ENCODE measurements around the gene C10orf53.

The C10orf53 gene

GRCh38 chr10:49745756-49746155 is 66.3 kb downstream of the C10orf53 start:
- Histone ChIP-seq H3K4me1 (ENCODE audit: control insufficient read depth, insufficient read depth, low read length) (no peaks in the 10 kb centered on the region), H3K27me3 (ENCODE audit: control insufficient read depth, insufficient read depth, low read length) (no peaks in the 10 kb centered on the region), H3K9me3 (ENCODE audit: control insufficient read depth, low read length) (no peaks in the 10 kb centered on the region), H3K9ac (ENCODE audit: low read length) (no peak overlapping the region), H3K36me3 (ENCODE audit: control insufficient read depth, insufficient read depth, low read length) (no peaks in the 10 kb centered on the region), H3K4me3 (ENCODE audit: low read length) (no peak overlapping the region)

DNA sequence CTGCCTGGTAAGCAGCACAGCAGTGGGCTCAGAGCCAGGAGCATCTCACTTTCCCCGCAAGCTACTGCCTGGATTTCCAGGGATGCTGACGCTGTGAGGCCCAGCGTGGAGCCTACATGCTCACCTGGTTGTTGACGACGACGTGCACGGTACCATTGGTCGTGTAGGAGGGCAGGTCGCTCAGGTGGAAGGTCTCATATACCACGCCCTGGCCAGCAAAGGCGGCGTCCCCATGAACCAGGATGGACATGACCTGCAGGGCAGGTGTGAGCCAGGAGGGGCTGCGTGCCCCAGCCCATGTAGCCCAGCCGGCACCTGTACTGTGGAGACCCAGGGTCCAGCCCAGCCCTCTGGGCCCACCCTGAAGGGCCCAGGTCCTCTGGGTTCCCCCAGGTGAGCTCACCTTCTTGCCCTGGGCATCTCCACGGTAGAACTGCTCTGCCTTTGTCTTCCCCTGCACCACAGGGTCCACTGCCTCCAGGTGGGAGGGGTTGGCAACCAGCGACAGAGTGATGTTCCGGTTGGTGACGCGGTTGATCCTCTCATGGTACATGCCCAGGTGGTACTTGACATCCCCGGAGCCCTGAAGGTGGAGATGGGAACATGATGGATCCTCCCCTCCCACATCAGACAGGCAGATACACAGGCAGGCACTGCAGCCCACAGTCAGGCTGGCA is 67.3 kb downstream of the C10orf53 start:
- no peaks in the 10 kb centered on the region for H3K9me3 ChIP-seq (ENCODE audit: control insufficient read depth, low read length)
- H3K27me3 ChIP-seq (ENCODE audit: control insufficient read depth, insufficient read depth, low read length), result no peaks in the 10 kb centered on the region
- no peak overlapping the region for H3K4me3 ChIP-seq (ENCODE audit: low read length)
- no peaks in the 10 kb centered on the region for H3K36me3 ChIP-seq (ENCODE audit: control insufficient read depth, insufficient read depth, low read length)
- no peaks in the 10 kb centered on the region for H3K4me1 ChIP-seq (ENCODE audit: control insufficient read depth, insufficient read depth, low read length)
- no peak overlapping the region for H3K9ac ChIP-seq (ENCODE audit: low read length)
